ENCODE results near the gene RBM33. TPM values are rescaled to one million over a fixed set of nuclear protein-coding genes. Genes with fewer than 3 reads are reported as not detected.

The RBM33 gene
- total RNA-seq, 1 experiment from 2014 or later: 34.4 TPM

DNA sequence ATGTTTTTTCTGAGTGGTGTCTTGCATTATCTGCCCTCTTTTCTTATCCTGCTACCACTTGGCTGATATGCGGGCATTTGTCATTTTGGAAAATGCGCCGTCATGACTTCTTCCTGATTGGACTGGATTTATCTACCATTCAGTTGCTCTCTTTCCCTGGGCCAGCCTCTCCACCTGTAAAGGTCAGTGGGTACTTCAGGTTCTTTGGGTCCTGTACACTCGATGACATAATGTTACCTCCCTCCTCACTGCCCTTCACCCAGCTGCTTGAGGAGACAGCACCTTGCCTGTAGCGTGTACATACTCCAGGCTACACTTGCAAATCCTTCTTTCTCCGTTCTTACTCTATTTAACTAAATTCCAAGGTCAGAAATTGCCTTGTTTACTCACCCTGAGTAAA, 83.7 kb downstream of the RBM33 start:
- no peaks in the 10 kb centered on the region for H3K27me3 ChIP-seq (ENCODE audit: low read length)
- H3K4me1 ChIP-seq (ENCODE audit: low read length): peaks cover 66% of the 10 kb centered on the region
- DNase-seq: no peak
- no peaks in the 10 kb centered on the region for H3K9me2 ChIP-seq (replicated peaks; ENCODE audit: insufficient read depth, low read length)
- no peak overlapping the region for H3K4me3 ChIP-seq (ENCODE audit: low read length)
- H2AFZ ChIP-seq (ENCODE audit: low read length): no peak overlapping the region
- no peaks in the 10 kb centered on the region for H3K9me3 ChIP-seq (ENCODE audit: low read length)
- H3K27ac ChIP-seq (ENCODE audit: low read length): no peak overlapping the region
- no peak overlapping the region for H3K4me2 ChIP-seq (ENCODE audit: low read depth, low read length, poor library complexity, severe bottlenecking)
- H4K20me1 ChIP-seq (ENCODE audit: insufficient read depth, low read depth, low read length): no peaks in the 10 kb centered on the region
- no peak overlapping the region for H3K9ac ChIP-seq (ENCODE audit: low read length)
- H3K36me3 ChIP-seq (ENCODE audit: insufficient read depth, low read length): peaks cover 16% of the 10 kb centered on the region
- peaks cover 99% of the 10 kb centered on the region for H3K79me2 ChIP-seq (ENCODE audit: low read length)

DNA sequence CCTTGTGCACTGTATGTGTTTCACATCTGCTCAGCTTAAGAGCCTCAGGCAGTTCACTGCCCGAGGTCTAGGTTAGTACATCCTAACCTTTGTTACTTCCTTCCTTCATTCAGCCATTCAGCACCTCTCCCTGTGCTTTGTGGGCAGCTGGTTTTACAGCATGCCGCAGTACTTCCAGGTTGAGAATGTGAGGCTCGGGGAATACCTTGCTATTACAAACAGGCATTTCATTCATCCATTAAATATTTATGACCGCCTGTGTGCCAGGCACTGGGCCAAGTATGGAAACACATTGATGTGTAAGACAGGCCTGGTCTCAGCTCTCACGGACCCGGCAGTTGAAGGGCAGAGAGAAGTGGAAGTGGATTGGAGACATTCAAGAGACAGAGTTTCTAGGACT, 85.4 kb downstream of the RBM33 start:
- Histone ChIP-seq H3K27ac (ENCODE audit: low read length) (no peak overlapping the region), H3K9me3 (ENCODE audit: low read length) (no peaks in the 10 kb centered on the region), H3K79me2 (ENCODE audit: low read length) (peaks cover 99% of the 10 kb centered on the region), H3K9me2 (replicated peaks; ENCODE audit: insufficient read depth, low read length) (no peaks in the 10 kb centered on the region), H4K20me1 (ENCODE audit: insufficient read depth, low read depth, low read length) (no peaks in the 10 kb centered on the region), H3K4me3 (ENCODE audit: low read length) (no peak overlapping the region), H3K4me1 (ENCODE audit: low read length) (peaks cover 49% of the 10 kb centered on the region), H3K27me3 (ENCODE audit: low read length) (no peaks in the 10 kb centered on the region), H3K9ac (ENCODE audit: low read length) (no peak overlapping the region), H3K36me3 (ENCODE audit: insufficient read depth, low read length) (peaks cover 9% of the 10 kb centered on the region), H2AFZ (ENCODE audit: low read length) (no peak overlapping the region), H3K4me2 (ENCODE audit: low read depth, low read length, poor library complexity, severe bottlenecking) (no peak overlapping the region)
- DNase-seq: no peak

DNA sequence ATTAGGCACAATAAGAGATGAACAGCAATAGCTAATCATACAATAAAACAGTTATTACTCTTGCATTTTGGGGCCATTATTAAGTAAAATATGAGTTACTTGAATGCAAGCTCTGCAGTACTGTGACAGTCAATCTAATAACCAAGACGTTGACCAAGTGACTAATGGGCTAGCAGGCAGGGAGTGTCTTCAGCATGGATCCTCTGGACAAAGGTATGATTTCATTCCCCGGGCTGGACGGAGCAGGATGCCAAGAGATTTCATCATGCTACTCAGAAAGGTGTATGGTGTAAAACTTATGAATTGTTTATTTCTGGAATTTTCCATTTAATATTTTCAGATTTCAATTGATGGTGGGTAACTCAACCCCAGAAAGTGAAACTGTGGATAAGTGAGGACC, 86.9 kb downstream of the RBM33 start:
- Histone ChIP-seq H4K20me1 (ENCODE audit: insufficient read depth, low read depth, low read length) (peaks cover 4% of the 10 kb centered on the region; the same call in 1 of the 2 replicates), H3K9me3 (ENCODE audit: low read length) (no peaks in the 10 kb centered on the region), H3K36me3 (ENCODE audit: insufficient read depth, low read length) (peaks cover 9% of the 10 kb centered on the region), H2AFZ (ENCODE audit: low read length) (no peak overlapping the region), H3K9ac (ENCODE audit: low read length) (no peak overlapping the region), H3K4me2 (ENCODE audit: low read depth, low read length, poor library complexity, severe bottlenecking) (no peak overlapping the region), H3K27me3 (ENCODE audit: low read length) (no peaks in the 10 kb centered on the region), H3K4me3 (ENCODE audit: low read length) (no peak overlapping the region), H3K79me2 (ENCODE audit: low read length) (peaks cover 97% of the 10 kb centered on the region), H3K27ac (ENCODE audit: low read length) (no peak overlapping the region), H3K4me1 (ENCODE audit: low read length) (peaks cover 40% of the 10 kb centered on the region), H3K9me2 (replicated peaks; ENCODE audit: insufficient read depth, low read length) (no peaks in the 10 kb centered on the region)
- no peak for DNase-seq

DNA sequence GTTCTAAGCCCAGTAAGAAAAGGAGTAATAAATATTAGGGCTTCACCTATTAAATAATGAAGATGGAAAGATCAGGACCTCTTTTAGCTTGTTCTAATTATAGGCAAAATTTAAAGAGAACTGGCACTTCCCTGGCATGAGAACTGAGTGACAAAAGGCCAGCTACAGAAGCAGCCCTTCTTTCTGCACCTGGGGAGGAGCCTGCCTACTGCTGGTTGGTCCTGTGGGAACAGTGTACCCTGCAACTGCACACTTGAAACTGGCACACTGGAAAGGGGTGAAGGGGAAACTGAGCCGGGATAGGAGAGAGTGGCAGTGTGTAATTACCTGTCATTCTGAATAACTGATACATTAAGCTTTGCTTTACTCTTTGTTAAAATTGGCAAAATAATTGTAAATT, 87.4 kb downstream of the RBM33 start:
- H3K27me3 ChIP-seq (ENCODE audit: low read length): no peaks in the 10 kb centered on the region
- H3K9ac ChIP-seq (ENCODE audit: low read length): no peak overlapping the region
- peaks cover 36% of the 10 kb centered on the region for H3K4me1 ChIP-seq (ENCODE audit: low read length)
- H3K36me3 ChIP-seq (ENCODE audit: insufficient read depth, low read length): peaks cover 9% of the 10 kb centered on the region
- peaks cover 96% of the 10 kb centered on the region for H3K79me2 ChIP-seq (ENCODE audit: low read length)
- DNase-seq: no peak
- H3K9me2 ChIP-seq (replicated peaks; ENCODE audit: insufficient read depth, low read length): no peaks in the 10 kb centered on the region
- H3K4me2 ChIP-seq (ENCODE audit: low read depth, low read length, poor library complexity, severe bottlenecking): no peak overlapping the region
- peaks cover 6% of the 10 kb centered on the region; the same call in 1 of the 2 replicates for H4K20me1 ChIP-seq (ENCODE audit: insufficient read depth, low read depth, low read length)
- no peaks in the 10 kb centered on the region for H3K9me3 ChIP-seq (ENCODE audit: low read length)
- no peak overlapping the region for H3K27ac ChIP-seq (ENCODE audit: low read length)
- no peak overlapping the region for H3K4me3 ChIP-seq (ENCODE audit: low read length)
- no peak overlapping the region for H2AFZ ChIP-seq (ENCODE audit: low read length)

DNA sequence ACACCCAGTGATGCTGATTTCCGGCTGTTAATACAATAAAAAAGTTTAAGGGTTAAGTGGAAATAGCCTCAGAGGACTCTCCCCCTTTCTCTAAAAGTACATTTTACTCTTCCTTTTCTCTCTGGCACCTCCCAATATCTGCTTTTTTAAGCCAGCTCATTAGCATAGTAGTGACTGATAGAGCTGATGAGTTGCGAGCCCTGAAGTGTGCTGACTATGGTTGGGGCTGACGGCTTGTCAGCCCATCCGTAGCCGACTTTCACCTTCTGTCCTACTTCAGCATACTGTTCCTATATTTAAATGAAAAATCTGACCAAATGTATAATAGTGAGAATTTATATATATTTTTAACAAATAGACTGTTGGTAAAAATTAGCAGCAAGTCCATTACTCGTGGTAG, 87.8 kb downstream of the RBM33 start:
- H2AFZ ChIP-seq (ENCODE audit: low read length): no peak overlapping the region
- H3K79me2 ChIP-seq (ENCODE audit: low read length): peaks cover 92% of the 10 kb centered on the region
- peaks cover 36% of the 10 kb centered on the region for H3K4me1 ChIP-seq (ENCODE audit: low read length)
- DNase-seq: no peak
- no peaks in the 10 kb centered on the region for H3K27me3 ChIP-seq (ENCODE audit: low read length)
- H4K20me1 ChIP-seq (ENCODE audit: insufficient read depth, low read depth, low read length): peaks cover 9% of the 10 kb centered on the region; the same call in 1 of the 2 replicates
- H3K36me3 ChIP-seq (ENCODE audit: insufficient read depth, low read length): peaks cover 9% of the 10 kb centered on the region
- H3K27ac ChIP-seq (ENCODE audit: low read length): no peak overlapping the region
- H3K9me3 ChIP-seq (ENCODE audit: low read length): no peaks in the 10 kb centered on the region
- H3K9me2 ChIP-seq (replicated peaks; ENCODE audit: insufficient read depth, low read length): no peaks in the 10 kb centered on the region
- H3K4me2 ChIP-seq (ENCODE audit: low read depth, low read length, poor library complexity, severe bottlenecking): no peak overlapping the region
- H3K9ac ChIP-seq (ENCODE audit: low read length): no peak overlapping the region
- H3K4me3 ChIP-seq (ENCODE audit: low read length): no peak overlapping the region

DNA sequence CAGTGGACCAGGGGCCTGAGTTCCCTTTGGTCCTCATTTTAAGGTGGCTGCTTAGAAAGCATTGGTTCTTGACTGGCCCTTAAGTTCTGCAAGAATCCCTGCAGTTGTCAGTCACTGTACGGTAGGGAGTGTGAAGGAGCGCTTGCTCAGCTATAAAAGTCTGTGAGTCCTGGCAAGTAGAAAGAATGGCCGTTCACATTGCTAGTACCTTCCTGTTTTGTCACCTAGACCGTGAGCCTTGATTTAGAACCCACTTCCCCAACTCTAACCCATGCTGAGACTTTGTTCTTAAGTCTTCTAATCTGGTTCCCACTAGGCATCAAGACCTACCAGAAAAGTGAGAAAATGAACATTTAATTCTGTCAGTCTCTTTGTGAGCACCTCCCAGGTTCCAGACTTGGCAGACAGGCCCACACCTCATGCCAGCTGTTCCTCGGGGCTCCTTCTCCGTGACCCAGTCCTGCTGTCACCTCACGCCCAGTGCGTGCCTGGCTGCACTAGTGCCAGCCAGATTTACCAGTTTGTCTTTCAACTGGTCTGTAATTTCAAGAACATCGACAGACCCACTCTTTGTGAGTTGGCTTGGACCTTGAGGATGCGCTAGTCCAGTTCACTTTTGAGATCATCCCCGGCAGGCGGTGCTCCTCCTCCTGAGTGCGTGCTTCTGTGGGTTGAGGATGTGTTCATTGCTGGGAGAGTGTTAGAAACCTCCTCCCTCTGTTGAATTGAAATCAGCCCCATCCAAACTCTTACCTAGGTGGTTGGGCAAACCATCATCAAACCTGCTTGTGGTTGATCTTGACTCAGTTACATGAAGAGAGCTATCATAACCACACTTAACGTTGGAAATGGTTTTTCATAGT, 89.4 kb downstream of the RBM33 start:
- Histone ChIP-seq H3K4me1 (ENCODE audit: low read length) (peaks cover 36% of the 10 kb centered on the region), H2AFZ (ENCODE audit: low read length) (no peak overlapping the region), H3K79me2 (ENCODE audit: low read length) (peaks cover 77% of the 10 kb centered on the region), H3K4me3 (ENCODE audit: low read length) (no peak overlapping the region), H3K9me3 (ENCODE audit: low read length) (no peaks in the 10 kb centered on the region), H4K20me1 (ENCODE audit: insufficient read depth, low read depth, low read length) (peaks cover 15% of the 10 kb centered on the region; the same call in 1 of the 2 replicates), H3K27me3 (ENCODE audit: low read length) (no peaks in the 10 kb centered on the region), H3K9ac (ENCODE audit: low read length) (no peak overlapping the region), H3K4me2 (ENCODE audit: low read depth, low read length, poor library complexity, severe bottlenecking) (no peak overlapping the region), H3K9me2 (replicated peaks; ENCODE audit: insufficient read depth, low read length) (no peaks in the 10 kb centered on the region), H3K36me3 (ENCODE audit: insufficient read depth, low read length) (peaks cover 10% of the 10 kb centered on the region; the same call in 1 of the 2 replicates), H3K27ac (ENCODE audit: low read length) (no peak overlapping the region)
- no peak for DNase-seq

DNA sequence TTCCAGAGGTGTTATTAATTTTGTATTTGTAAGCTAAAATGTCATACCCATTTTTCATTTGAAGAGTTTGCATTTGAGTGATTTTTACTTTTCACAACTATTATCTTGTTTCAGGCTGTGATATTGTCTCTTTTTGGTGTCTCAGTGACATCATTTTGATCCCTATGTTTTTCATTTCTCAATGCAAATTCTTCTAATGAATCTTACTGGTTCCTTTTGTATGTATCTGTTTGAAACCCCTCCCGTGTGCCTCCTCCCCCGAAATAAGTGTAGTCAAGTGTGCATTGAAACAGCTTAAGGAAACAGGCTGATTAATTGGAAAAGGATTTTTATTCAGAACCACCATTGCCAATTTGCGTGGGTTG, 90.0 kb downstream of the RBM33 start:
- H3K79me2 ChIP-seq (ENCODE audit: low read length): peaks cover 75% of the 10 kb centered on the region
- H4K20me1 ChIP-seq (ENCODE audit: insufficient read depth, low read depth, low read length): peaks cover 15% of the 10 kb centered on the region; the same call in 1 of the 2 replicates
- DNase-seq: no peak
- H3K27me3 ChIP-seq (ENCODE audit: low read length): no peaks in the 10 kb centered on the region
- H3K4me2 ChIP-seq (ENCODE audit: low read depth, low read length, poor library complexity, severe bottlenecking): no peak overlapping the region
- no peak overlapping the region for H3K9ac ChIP-seq (ENCODE audit: low read length)
- peaks cover 32% of the 10 kb centered on the region for H3K4me1 ChIP-seq (ENCODE audit: low read length)
- no peaks in the 10 kb centered on the region for H3K9me2 ChIP-seq (replicated peaks; ENCODE audit: insufficient read depth, low read length)
- H3K36me3 ChIP-seq (ENCODE audit: insufficient read depth, low read length): peaks cover 15% of the 10 kb centered on the region; the same call in 1 of the 2 replicates
- H3K27ac ChIP-seq (ENCODE audit: low read length): no peak overlapping the region
- no peaks in the 10 kb centered on the region for H3K9me3 ChIP-seq (ENCODE audit: low read length)
- no peak overlapping the region for H2AFZ ChIP-seq (ENCODE audit: low read length)
- no peak overlapping the region for H3K4me3 ChIP-seq (ENCODE audit: low read length)

DNA sequence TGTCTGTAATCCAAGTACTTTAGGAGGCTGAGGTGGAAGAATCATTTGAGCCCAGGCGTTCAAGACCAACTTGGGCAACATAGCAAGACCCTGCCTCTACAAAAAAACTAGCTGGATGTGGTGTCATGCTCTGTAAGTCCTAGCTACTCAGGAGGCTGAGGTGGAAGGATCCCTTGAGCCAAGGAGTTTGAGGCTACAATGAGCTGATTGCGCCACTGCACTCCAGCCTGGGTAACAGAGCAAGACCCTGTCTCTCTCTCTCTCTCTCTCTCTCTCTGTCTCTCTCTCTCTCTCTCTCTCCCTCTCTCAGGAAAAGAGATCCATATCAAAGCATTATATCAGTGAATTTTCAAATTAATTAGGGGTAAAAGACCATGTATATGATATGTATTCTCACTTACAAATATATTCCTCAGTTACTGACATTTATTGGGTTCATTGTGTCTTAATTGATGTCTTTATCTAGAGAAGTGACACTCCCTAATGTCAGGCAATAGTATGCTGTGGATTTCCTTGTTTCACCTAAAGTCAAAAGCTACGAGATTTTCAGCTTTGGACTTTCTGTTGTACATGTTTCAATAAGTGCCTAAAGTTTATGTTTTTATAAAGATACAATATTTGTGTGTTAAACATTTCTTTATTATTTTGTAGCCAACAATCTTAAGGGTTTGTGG, 91.1 kb downstream of the RBM33 start:
- no peaks in the 10 kb centered on the region for H3K9me3 ChIP-seq (ENCODE audit: low read length)
- DNase-seq: no peak
- peaks cover 15% of the 10 kb centered on the region; the same call in 1 of the 2 replicates for H4K20me1 ChIP-seq (ENCODE audit: insufficient read depth, low read depth, low read length)
- no peak overlapping the region for H3K9ac ChIP-seq (ENCODE audit: low read length)
- H3K4me3 ChIP-seq (ENCODE audit: low read length): no peak overlapping the region
- H3K36me3 ChIP-seq (ENCODE audit: insufficient read depth, low read length): peaks cover 23% of the 10 kb centered on the region; the same call in 1 of the 2 replicates
- no peak overlapping the region for H3K27ac ChIP-seq (ENCODE audit: low read length)
- no peaks in the 10 kb centered on the region for H3K9me2 ChIP-seq (replicated peaks; ENCODE audit: insufficient read depth, low read length)
- H3K79me2 ChIP-seq (ENCODE audit: low read length): peaks cover 73% of the 10 kb centered on the region
- peaks cover 23% of the 10 kb centered on the region for H3K4me1 ChIP-seq (ENCODE audit: low read length)
- H3K4me2 ChIP-seq (ENCODE audit: low read depth, low read length, poor library complexity, severe bottlenecking): no peak overlapping the region
- no peaks in the 10 kb centered on the region for H3K27me3 ChIP-seq (ENCODE audit: low read length)
- H2AFZ ChIP-seq (ENCODE audit: low read length): no peak overlapping the region
